Mesangial cell (primary cell): Measurements from ENCODE around the gene ROGDI. TPM values are rescaled to one million over a fixed set of nuclear protein-coding genes. Genes with fewer than 3 reads are reported as not detected.

Source experiments
- total RNA-seq: library from RNA; depleted of rRNA; stranded (reverse); fragments of >200 nt; gene quantifications from 2 replicates; pipeline ENCODE4 v1.2.3, GENCODE V29; 2015

ROGDI gene
- total RNA-seq = 25.9 and 45.0 TPM in 2 replicates

GRCh38 chr16:4801962-4802658, at the start of gene ROGDI:
Gene ROGDI (minus strand): TSS chr16:4802633. CDS start chr16:4802571, 62 bp downstream.

GRCh38 chr16:4846901-4847773, 44.7 kb upstream of the ROGDI start, which contains the start of the genes GLYR1 and UBN1:
Gene GLYR1 (minus strand): TSS chr16:4847288. CDS start chr16:4847265, 23 bp downstream.
Gene UBN1 (plus strand): TSS chr16:4847481. CDS start chr16:4852918, 5,437 bp downstream.

GRCh38 chr16:4795181-4795827, 7.1 kb downstream of the ROGDI start, which contains the start of gene SMIM22:
Gene SMIM22 (plus strand): TSS chr16:4795369. CDS start chr16:4795735, 366 bp downstream.

GRCh38 chr16:4787627-4788482, 14.6 kb downstream of the ROGDI start, which contains the start of gene SEPTIN12:
Gene SEPTIN12 (minus strand): TSS chr16:4788345. CDS start chr16:4787645, 700 bp downstream.

GRCh38 chr16:4766875-4767628, 35.4 kb downstream of the ROGDI start, which contains the start of gene ZNF500:
Gene ZNF500 (minus strand): TSS chr16:4767162. CDS start chr16:4765978, 1,184 bp downstream.

Other genes with a start within 250 kb of the ROGDI start
- gene C16orf96, start 246.3 kb downstream of the ROGDI start, total RNA-seq = under 0.01 and 0.13 TPM in 2 replicates
- 13.5 and 17.5 TPM in 2 replicates for gene UBALD1, start 187.7 kb downstream of the ROGDI start, total RNA-seq
- gene MGRN1, start 177.8 kb downstream of the ROGDI start, total RNA-seq = 52.8 and 60.6 TPM in 2 replicates
- 36.3 and 54.4 TPM in 2 replicates for gene NUDT16L1, start 109.1 kb downstream of the ROGDI start, total RNA-seq
- 18.6 and 27.8 TPM in 2 replicates for gene ANKS3, start 68.4 kb downstream of the ROGDI start, total RNA-seq
- 0.63 and 0.81 TPM in 2 replicates for gene DNAAF8, start 68.1 kb downstream of the ROGDI start, total RNA-seq
- gene ZNF500, start 35.5 kb downstream of the ROGDI start, total RNA-seq = 8.8 and 15.7 TPM in 2 replicates
- gene SEPTIN12, start 14.3 kb downstream of the ROGDI start, total RNA-seq = not detected in 2 replicates
- gene SMIM22, start 7.3 kb downstream of the ROGDI start, total RNA-seq = not detected in 2 replicates
- gene GLYR1, start 44.7 kb upstream of the ROGDI start, total RNA-seq = 37.8 and 38.3 TPM in 2 replicates
- gene UBN1, start 44.8 kb upstream of the ROGDI start, total RNA-seq = 26.9 and 30.3 TPM in 2 replicates
- gene PPL, start 134.5 kb upstream of the ROGDI start, total RNA-seq = 2.0 and 23.8 TPM in 2 replicates
- under 0.01 and 0.13 TPM in 2 replicates for gene SEC14L5, start 155.7 kb upstream of the ROGDI start, total RNA-seq
- 30.5 and 32.6 TPM in 2 replicates for gene NAGPA, start 231.3 kb upstream of the ROGDI start, total RNA-seq